Dermis blood vessel endothelial cell (primary cell): ENCODE data around the gene ZCCHC13. TPM values are rescaled to one million over a fixed set of nuclear protein-coding genes. Genes with fewer than 3 reads are reported as not detected.
"Not testable (repeated sequence)": the region's sequence is repeated elsewhere in the genome, so short reads cannot be mapped to it uniquely, and the experiment has no call there.

ENCODE experiments used
- DNase-seq: peaks from one replicate; pipeline ENCODE4 v3.0.0; 2010
- total RNA-seq: library from RNA; depleted of rRNA; stranded (reverse); fragments of >200 nt; gene quantifications from 2 replicates; pipeline ENCODE4 v1.2.3, GENCODE V29; 2014

Gene ZCCHC13
- not detected in 2 replicates for total RNA-seq

DNA sequence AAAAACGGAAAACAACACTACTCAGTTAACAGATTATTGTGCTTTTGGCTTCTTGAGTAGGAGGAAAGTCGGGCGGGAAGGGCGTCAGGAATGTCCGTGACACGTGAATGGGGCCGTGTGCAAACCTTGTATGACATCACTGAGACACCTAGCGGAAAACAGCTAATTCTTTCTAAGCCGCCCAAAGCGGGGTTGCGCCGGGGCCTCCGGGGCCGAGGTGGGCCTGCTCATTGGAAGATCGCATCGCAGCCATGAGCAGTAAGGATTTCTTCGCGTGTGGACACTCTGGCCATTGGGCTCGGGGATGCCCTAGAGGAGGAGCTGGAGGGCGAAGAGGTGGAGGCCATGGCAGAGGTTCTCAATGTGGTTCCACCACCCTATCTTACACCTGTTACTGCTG is at the start of gene ZCCHC13:
ZCCHC13 (plus strand) TSS at position 165 of the 400 bp plus-strand sequence; CDS start at position 252, 87 bp downstream.
- no peak for DNase-seq

DNA sequence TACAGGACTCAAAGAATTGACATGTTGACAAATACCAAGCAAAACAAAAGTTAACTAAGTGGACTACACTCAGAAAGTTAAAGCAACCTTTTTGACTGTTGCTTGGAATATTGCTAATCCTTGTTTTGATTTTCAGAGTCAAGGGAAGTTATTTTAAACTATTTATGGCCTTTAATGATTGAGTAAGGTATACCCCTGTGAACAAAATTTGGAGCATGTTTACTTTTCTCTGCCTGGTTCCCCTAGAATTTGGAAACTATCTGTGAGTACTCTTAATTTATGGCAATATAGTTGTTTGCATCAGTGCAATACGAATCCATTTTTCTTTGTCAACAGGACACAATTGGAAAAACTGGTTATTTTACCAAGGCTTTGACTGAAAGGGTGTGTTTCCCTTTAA is 45.9 kb upstream of the ZCCHC13 start:
- not testable (repeated sequence) for DNase-seq

DNA sequence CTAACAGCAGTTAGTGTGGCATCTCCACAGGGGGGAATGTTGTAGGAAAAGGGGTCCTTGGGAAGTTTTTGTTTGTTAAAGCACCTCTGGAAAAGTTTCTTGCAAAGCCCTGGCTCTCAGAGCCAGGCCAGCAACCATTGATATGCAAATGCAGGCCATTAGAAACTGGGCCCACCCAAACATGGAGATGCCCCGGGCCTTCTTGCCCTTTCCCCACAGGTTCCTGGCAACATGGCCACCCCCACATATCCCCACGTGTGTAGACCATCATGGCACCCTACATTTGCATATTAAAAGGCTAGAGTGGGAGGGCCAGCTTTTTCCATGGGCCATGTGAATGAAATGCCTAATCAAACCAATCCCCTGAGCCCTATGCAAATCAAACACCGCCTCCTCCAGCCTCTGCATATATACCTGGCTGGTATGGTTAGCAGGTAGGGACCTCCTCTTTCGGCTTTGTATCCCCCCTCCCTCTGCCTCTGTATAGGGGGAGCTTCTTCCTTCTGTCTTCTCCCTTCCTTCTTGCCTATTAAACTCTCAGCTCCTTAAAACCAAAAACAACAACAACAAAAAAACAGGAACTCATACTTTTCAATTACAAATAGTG is 44.0 kb upstream of the ZCCHC13 start:
- no peak for DNase-seq

DNA sequence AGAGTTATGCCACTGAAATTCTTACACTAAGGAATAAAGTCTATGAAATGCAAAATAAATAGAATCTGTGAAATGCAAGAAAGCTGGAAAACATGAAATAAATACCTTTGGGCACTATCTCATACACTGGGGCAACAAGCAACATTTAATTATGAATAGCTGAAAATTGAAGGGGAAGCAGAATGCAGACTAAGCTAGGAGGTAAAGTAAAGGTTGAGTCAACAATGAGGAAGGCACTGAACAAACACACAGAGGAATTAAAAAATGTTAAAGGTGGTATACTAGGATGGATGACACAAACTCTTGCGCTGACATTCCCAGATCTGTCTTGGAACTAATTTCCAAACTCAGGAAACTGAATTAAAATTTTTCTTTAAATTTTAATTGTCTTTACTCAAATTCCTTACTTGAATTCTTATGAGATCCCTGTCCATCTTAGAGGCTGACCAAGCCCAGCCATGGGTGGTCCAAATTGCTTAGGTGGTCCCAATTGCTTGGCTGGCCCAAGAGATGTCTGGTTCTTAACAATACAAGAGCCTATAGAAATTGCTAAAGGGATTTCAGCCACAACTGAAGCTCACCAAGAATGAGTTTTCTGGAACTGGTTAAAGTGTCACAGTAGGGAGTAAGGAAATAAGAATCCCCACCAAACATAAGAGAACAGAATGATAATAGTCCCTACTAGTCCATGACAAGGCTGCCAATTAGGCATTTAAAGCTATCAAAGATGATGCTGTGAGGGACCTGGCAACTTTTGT is 41.3 kb upstream of the ZCCHC13 start:
- no peak for DNase-seq

DNA sequence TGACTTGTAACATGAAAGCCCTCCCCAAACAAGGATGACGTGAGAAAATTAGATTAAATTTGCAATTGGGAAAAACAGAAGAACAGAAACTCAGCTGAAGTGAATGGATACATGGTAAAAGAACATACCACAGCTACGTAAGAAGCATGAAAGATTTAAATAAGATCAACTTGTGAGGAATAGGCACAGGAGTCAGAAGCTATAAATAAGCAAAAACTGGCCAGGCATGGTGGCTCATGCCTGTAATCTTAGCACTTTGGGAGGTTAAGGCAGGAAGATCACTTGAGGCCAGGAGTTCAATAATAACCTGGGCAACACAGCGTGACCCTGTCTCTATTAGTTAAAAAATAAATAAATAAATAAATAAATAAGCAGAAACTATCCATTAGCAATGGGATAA is 33.6 kb upstream of the ZCCHC13 start:
- DNase-seq = no peak

DNA sequence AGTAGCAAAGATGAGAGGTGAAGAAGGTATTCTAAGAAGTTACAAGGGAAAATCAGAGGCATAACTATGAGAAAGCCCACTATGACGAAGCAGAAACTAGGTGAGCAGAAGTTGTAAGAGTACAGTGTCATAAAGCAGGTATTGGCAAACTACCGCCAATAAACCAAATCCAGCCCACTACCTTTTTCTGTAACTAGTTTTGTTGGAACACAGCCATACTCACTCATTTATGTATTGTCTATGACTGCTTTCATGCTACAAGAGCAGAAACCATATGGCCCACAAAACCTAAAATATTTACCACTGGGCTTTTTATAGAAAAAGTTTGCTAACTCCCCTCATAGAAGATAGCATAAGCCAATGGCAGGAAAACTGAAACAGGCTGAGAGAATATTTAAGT is 31.8 kb upstream of the ZCCHC13 start:
- DNase-seq = no peak

DNA sequence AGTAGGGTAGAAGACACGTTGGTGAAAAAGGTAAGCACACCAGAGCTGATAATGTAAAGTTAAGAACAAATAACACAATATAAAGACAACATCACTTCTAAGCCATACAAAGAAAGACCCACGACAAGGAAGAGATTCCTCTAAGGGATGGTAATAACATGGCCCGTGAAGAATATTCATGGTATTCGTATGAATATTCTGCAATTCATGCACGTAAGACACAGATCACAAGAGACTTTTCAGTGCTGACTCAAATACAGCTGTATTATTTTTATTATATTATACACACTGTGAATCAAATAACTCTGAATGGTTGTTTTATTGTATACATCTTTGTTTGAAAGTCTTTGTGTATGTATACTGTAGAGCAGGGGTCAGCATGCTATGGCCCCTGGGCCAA is 29.5 kb upstream of the ZCCHC13 start:
- no peak for DNase-seq

DNA sequence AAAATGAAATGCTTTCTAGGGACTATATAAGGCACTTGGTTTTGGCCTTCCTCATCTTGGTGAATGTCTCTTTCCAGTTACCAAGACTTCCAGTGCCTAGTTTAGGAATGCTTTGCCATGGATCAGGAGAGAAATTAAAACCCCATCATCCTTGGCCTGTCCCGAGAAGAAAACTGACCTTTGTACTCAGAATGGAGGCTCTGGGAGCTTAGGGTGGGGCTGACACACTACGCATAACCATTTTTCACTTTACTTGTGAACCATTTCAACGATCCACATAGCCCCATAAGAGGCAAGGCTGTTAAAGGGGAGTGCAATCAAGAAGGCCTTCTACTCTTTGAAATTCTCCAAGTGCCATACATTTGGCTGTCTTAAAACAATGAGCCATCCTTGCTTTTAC is 26.7 kb upstream of the ZCCHC13 start:
- no peak for DNase-seq

DNA sequence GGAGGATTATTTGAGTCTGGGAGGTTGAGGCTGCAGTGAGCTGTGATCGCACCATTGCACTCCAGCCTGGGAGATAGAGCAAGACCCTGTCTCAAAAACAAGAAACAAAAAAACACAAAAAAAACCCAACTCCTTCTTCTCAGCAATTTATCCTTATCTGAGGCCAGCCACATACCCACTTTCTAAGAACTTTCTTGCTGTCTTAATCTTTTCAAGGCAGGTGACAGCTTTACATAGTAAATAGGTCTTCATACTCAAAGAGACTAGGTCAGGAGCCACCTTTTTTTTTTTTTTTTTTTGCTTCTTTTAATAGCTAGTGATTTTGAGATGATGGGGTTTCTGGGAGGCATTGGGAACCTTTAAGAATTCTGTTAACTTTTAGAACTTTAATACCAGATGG is 26.1 kb upstream of the ZCCHC13 start:
- DNase-seq = no peak

DNA sequence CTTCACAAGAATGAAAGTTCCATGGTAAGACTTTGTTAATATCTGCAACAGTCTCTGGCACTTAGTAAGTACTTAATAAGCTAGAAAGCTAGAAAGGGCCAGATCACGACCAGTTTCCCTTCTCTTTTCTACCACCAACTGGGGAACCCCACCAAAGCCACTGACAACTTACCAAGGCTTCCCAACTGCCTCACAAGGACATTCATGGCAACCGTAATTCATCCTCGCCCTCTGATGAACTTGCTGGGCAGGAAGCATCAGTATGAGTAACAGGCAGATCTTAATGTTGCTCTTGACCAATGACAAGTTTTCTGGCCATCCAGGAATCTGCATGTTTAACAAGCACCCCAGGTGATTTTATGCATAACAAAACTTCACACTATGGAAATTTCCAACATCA is 23.2 kb upstream of the ZCCHC13 start:
- no peak for DNase-seq

DNA sequence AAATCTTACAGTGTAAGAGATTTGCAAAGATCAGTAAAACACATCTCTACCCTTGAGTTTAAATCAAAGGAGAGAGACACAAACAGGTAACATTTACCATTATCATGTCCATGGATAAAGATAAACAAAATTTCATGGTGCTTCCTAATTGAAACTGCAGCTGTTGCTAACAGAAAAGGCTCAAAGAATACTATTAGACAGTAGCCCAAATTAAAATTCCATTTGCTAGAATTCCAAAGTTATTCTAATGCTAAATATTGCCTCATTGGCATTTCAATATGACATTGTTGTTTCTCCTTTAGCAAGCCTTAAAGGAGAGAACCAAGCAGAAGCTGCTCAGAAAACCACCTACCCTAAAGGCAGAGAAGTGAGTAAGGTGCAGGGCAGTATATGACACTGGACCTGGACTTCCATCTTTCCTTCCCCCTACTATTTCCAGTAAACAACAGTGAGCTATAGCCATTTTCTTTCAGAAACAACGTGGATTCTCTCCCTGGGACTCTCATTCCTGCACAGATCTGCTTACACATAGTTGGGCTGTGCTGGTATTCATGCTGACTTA is 19.5 kb upstream of the ZCCHC13 start:
- no peak for DNase-seq

DNA sequence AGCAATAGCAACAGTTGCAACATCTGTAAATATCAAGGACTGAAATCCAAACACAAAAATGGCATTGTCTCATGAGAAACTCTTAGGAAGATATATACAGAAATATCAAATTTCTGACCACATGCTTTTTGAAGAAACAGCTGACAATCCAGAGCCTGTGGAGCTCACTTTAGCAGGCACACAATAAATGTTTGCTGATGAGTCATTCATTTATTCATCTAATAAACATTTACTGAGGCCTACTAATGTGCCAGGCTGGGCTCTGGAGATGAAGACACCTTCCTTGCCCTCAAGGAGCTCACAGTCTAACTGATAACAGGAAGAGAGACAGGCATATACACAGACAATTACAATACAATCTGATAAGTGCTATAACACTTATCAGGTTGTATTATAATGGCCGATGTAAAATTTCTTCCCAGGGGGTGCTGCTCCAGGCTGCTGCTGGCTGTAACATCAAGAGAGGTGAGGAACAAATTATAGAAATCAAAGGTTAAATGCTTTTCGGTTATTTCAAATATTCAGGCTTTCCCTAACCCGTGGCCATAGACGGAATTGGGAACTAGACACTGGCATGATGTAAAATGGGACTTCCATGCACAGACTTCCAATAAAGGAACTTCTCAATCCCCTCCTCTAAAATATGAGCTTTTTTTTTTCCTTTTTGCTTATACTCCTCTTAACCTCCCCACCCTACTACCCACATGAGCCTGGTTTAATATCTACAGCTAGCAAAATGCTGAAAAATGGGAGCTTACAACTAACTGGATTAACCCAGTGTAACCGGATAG is 16.8 kb upstream of the ZCCHC13 start:
- no peak for DNase-seq

DNA sequence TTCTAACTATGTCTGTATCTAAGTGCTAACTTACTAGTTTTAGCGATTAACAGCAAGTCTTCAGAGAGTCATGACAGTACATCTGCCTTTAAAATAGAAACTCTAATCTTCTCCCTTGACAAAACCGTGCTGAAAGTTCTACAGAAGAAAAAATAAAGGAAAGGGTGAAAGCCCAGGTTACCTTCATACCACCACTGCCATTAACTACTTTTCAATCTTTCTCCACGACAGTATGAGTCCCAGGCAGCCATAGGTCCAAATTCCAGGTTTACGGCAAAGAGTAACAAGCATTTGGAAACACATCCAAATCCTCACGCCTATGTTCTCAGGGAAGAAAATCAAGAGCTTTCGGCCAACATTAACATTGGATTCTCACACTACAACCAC is 12.4 kb upstream of the ZCCHC13 start:
- no peak for DNase-seq

DNA sequence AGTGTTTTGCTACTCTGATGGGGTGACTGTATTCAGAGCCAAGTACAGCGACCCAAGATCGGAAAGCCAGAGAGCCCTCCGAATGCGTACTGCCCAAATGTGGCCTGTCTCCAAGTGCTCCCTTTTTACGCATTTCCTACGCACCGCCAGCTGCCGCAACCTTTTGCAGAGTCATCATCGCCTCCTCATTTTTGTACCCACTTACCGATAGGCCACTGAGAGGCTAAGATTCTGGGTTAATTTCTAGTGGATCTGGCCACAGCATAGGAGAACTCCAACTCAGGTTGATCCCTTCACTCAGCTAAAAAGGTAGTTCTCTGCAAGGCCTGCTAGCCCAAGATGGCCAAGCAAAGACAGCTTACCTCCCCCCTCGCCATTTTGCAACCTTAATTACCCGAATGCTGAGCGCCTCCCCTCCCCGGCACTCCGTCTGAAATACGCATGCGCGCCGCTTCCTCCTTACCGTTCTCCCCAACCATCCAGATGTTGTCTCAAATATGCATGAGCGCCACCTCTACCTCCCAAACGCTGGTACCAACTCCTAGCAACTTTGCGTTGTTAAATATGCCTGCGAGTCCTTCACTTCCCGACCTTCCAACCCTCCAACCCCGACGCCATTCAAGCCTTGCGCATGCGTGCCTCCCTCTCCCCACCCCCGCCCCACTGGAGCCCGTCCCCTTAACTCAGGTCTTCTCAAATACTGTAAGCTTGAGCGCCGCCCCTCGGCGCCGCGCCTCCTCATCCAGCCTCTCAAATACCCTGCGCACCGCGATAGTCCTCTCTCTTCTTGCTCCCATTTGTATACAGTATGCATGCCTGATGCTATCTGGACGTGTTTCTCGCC is 11.8 kb upstream of the ZCCHC13 start:
- peak; percentile 90 for DNase-seq

DNA sequence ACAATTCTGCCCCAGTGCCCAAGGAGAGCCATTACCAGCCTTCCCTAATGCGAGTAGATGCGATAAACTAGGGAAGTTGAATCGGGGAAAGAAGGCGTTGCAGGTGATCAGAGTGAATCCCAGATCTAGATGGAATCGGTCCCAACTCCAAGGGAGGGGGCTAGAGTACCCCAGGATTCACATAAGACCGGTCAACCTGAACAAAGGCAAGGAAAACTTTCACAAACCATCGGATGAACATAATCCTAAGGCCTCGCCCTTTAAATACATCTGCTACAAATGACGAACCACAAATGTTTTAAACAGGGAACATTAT is 11.2 kb upstream of the ZCCHC13 start:
- no peak for DNase-seq

DNA sequence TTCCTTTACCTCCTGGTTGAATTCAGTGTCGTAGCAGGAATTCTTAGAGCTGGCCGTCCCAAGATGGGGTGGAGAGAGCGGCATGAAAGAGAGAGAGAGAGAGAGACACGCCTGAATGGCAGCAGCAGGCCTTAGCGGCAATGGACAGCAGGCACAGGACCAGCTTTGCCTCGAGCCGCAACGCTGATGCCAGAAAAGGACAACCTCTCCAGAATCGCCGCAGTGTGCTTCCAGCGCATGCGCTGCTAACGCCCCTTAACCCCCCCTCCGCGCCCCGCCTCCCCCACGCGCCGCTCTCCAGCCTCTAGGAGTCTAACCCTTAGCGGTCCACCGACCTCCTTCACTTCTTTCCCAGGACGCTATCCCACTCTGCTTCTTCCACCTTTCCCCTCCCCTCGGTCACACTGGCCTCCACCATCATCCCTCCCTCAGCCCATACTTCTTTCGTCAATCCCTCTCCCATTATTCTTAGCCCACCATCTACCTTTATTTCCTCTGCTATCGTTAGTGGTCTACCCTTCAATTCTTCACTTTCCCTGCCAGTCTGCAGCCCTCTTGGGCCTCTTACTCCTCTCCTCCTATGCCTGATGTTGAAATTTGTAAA is 10.5 kb upstream of the ZCCHC13 start:
- peak; percentile 78 for DNase-seq

DNA sequence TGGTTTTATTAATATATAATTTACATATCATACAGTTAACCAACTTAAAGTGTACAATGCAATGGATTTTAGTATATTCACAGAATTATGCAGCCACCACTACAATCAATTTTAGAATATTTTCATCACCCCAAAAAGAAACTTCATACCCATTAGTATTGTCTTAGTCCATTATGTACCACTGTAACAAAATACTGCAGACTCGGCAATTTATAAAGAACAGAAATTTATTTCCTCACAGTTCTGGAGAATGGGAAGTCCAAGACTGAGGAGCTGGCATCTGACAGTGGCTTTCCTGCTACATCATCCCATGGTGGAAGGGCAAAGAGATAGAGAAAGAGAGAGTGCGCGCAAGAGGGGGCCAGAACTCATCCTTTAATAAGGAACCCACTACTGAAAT is 8.9 kb upstream of the ZCCHC13 start:
- no peak for DNase-seq

DNA sequence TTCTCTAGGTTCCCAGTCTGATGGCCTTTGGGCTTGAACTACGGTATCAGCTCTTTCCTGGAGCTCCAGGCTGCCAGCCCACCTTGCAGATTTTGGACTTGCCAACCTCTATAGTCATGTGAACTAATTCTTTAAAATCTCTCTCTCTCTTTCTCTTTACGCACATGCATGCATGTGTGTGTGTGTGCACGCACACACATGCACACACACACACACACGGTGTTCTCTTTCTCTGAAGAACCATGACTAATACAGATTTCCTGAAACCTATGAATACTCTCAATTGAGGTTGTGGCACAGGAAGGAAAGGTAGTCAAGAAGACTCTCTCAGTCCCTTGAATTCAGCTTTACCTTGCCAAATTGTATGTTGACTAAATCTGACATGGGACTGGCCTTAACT is 6.2 kb upstream of the ZCCHC13 start:
- peak; percentile 9 for DNase-seq

DNA sequence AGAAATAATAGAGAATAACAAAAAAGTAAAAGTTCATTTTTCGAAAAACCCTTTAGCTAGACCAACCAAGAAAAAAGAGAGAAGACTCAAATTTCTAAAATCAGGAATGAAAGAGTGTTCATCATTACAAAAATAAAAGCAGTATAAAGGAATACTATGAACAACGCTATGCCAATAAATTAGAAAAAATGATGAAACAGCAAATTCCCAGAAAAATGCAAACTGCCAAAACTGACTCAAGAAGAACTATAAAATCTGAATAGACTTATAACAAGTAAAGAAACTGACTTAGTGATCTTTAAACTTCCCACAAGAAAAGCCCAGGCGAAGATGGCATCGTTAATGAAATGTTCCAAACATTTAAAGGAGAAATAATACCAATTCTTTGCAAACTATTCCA is 3.1 kb upstream of the ZCCHC13 start:
- no peak for DNase-seq

DNA sequence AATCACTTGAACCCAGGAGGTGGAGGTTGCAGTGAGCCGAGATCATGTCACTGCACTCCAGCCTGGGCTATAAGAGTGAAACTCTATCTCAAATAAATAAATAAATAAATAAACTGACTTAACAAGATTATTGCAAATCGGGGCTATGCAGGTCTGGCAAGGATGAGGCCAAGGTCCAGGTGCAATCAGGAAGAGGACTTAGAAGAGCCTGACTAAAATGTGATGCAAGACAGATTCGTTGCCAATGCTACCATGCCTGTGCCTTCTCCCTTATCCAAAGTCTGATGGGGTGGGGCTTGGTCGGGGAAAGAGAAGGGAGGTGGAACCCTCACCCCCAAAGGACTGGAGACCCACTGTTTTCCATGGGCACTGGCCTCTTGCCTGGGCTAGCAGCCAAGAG is 14.7 kb downstream of the ZCCHC13 start:
- DNase-seq = no peak

DNA sequence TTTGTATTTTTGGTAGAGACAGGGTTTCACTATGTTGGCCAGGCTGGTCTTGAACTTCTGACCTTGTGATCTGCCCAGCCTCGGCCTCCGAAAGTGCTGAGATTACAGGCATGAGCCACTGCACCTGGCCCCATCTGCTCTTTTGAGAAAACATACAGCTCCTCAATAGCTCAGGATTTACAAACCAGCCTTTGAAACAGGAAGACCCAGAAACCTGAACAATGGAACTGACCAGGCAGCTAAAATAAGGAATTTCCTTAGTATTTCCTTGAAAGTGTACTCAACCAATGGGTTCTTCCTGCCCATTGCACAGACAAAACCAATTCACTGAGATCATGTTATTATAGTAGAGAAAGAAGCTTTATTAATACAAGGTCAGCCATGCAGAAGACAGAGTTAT is 15.3 kb downstream of the ZCCHC13 start:
- DNase-seq = peak; percentile 77

DNA sequence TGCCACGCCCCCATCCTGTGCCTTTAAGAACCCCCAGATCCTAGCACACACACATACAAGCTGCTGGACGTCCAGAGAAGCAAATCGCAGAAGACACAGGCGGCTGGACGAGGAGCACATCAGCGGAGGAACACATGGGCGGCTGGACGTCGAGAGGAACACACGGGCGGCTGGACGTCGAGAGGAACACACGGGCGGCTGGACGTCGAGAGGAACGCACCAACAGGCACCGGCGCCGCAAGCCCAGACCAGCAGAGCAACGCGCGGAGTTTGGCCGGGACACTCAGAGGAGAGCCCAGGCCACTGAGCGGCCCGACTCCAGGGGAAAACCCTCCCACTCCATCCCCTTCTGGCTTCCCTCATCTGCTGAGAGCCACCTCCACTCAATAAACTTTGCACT is 17.2 kb downstream of the ZCCHC13 start:
- DNase-seq = no peak
